Measurements from ENCODE around the gene NAMPT.

DNA sequence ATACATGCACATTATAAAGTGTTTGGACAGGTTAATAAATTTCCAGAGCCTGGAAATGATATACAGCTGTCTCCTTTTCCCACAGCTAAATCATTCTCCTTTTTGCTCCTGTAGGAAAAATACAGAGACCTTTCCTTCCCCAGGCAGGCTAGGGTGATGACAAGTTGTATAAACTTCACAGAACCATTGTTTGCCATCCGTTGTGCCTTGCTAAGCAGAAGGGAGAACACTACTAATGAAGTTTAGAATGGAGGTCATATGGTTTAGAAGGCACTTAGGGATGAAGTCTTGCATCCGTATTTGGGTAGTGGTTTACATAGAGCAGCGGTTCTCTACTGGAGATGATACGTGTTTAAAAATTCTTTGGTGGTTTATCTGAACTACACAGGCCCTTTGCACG lies 46.0 kb downstream of the NAMPT start:
- TF ChIP-seq, protein P1, sequence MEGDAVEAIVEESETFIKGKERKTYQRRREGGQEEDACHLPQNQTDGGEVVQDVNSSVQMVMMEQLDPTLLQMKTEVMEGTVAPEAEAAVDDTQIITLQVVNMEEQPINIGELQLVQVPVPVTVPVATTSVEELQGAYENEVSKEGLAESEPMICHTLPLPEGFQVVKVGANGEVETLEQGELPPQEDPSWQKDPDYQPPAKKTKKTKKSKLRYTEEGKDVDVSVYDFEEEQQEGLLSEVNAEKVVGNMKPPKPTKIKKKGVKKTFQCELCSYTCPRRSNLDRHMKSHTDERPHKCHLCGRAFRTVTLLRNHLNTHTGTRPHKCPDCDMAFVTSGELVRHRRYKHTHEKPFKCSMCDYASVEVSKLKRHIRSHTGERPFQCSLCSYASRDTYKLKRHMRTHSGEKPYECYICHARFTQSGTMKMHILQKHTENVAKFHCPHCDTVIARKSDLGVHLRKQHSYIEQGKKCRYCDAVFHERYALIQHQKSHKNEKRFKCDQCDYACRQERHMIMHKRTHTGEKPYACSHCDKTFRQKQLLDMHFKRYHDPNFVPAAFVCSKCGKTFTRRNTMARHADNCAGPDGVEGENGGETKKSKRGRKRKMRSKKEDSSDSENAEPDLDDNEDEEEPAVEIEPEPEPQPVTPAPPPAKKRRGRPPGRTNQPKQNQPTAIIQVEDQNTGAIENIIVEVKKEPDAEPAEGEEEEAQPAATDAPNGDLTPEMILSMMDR (IDR thresholded peaks at IDR 0.05) = no peak
- no peak for TF ChIP-seq ZFX (IDR thresholded peaks at IDR 0.05; ENCODE audit: borderline replicate concordance)
